Thoracic aorta (tissue), 2 donors: ENCODE measurements around the gene GJB2. TPM values are rescaled to one million over a fixed set of nuclear protein-coding genes. Genes with fewer than 3 reads are reported as not detected.

Experiments
- ATAC-seq: fragments of 150-250 bp; one replicate; pipeline ENCODE4 v1.8.0; 2017; ENCODE audit warnings: low read depth; ENCODE audit not compliant: insufficient number of reproducible peaks, low FRiP score
- DNase-seq: peaks from one replicate; pipeline ENCODE4 v3.0.0-alpha.2; 2020; ENCODE audit warnings: low spot score
- H3K27ac ChIP-seq, 2 donors: fragments of 200-600 bp; sonication (generic); 1 replicate in 1 of 2; 2 replicates in 1 of 2; pipeline ENCODE4 v1.5.1; 2016; ENCODE audit warnings: mild to moderate bottlenecking in 2 of 2, moderate library complexity in 2 of 2
- H3K27me3 ChIP-seq: fragments of 200-600 bp; sonication (generic); replicated peaks from 2 replicates; pipeline ENCODE4 v1.6.0; 2016; ENCODE audit warnings: mild to moderate bottlenecking; ENCODE audit not compliant: insufficient read depth
- H3K36me3 ChIP-seq: fragments of 200-600 bp; sonication (generic); one replicate; pipeline ENCODE4 v1.5.1; 2016
- H3K4me1 ChIP-seq, 2 donors: fragments of 200-600 bp; sonication (generic); 1 replicate in 1 of 2; 2 replicates in 1 of 2; pipeline versions ENCODE4 v1.5.1 to v1.6.0; 2016; ENCODE audit warnings: low read depth in 2 of 2, mild to moderate bottlenecking in 1 of 2; ENCODE audit not compliant: control insufficient read depth in 1 of 2
- H3K4me3 ChIP-seq: fragments of 200-600 bp; sonication (generic); 2 replicates; pipeline ENCODE4 v1.5.1; 2016; ENCODE audit warnings: mild to moderate bottlenecking
- H3K9me3 ChIP-seq: fragments of 200-600 bp; sonication (generic); 2 replicates; pipeline ENCODE4 v1.5.1; 2016
- CTCF ChIP-seq: fragments of 200-600 bp; sonication (generic); IDR thresholded peaks from one replicate; pipeline ENCODE4 v1.5.1; 2019; ENCODE audit warnings: antibody characterized with exemption
- total RNA-seq, 2 donors: library from RNA; depleted of rRNA; stranded (reverse); fragments of >200 nt; gene quantifications; one replicate each; pipeline versions ENCODE4 v1.1.0 to v1.2.3, GENCODE V29; 2016

Gene GJB2
- total RNA-seq, 2 donors from 2014 or later = 0.27 to 1.1 TPM

DNA sequence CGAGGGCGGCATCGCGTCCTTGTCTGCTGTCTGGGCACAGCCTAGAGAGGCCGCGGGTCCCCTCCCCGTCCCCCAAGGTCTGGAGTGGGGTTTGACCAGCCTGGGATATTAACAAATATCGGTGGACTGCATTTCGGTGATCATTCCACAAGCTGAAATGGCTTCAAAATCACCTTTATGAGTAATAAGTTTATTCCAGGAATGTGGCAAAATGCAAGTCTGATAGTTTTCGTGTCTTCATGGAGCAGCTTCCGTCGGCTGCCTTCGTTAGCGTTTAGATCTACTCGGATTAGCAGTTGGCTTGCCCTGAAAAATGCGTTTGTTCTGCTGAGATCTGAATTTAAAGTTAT, 30.8 kb downstream of the GJB2 start:
- no peak for TF ChIP-seq CTCF
- no peak for ATAC-seq
- Histone ChIP-seq H3K4me1 (peaks cover 8 to 16% of the 10 kb centered on the region in 2 donors), H3K9me3 (no peaks in the 10 kb centered on the region), H3K4me3 (peak overlapping the region; percentile 64), H3K27me3 (peaks cover 20% of the 10 kb centered on the region), H3K36me3 (no peaks in the 10 kb centered on the region), H3K27ac (no peak overlapping the region)
- DNase-seq = no peak

DNA sequence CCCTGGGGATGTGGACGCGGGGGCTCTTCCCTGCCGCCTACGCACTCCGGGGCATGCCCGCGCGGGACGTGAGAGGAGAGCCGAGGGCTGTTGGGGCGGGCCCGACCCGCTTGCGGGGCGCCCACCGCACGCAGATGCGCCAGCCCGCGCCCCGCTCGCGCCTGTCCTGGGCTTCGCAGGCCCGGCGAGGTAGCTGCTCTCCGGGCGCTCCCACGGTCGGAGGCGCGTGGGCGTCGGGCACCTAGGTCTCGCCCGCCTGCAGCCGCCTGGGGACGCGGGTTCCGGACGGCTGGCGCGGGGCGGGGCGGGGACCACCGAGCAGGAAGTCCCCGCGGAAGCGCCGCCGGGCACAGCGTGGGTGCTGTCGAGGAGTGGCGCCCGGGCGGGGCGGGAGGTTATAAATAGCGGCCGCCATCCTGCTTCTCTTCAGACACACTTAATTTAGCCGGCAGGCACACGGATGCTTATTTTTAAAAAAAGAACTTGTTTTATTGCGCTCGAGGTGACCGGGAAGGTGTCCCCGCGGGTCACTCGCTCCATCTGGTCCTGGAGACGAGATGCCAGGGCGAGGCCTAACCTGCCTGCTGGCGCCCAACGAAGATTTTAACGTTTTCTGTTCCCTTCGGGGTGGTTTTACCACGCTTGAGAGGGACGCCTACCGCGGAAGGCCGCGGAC, 31.3 kb downstream of the GJB2 start:
- TF ChIP-seq CTCF = no peak
- no peaks in the 10 kb centered on the region for H3K9me3 ChIP-seq
- no peaks in the 10 kb centered on the region for H3K36me3 ChIP-seq
- H3K27me3 ChIP-seq = peaks cover 25% of the 10 kb centered on the region
- no peak for DNase-seq
- no peak for ATAC-seq
- H3K27ac ChIP-seq = no peak overlapping the region
- peak overlapping the region; percentile 64 for H3K4me3 ChIP-seq
- peaks cover 8 to 16% of the 10 kb centered on the region in 2 donors for H3K4me1 ChIP-seq

DNA sequence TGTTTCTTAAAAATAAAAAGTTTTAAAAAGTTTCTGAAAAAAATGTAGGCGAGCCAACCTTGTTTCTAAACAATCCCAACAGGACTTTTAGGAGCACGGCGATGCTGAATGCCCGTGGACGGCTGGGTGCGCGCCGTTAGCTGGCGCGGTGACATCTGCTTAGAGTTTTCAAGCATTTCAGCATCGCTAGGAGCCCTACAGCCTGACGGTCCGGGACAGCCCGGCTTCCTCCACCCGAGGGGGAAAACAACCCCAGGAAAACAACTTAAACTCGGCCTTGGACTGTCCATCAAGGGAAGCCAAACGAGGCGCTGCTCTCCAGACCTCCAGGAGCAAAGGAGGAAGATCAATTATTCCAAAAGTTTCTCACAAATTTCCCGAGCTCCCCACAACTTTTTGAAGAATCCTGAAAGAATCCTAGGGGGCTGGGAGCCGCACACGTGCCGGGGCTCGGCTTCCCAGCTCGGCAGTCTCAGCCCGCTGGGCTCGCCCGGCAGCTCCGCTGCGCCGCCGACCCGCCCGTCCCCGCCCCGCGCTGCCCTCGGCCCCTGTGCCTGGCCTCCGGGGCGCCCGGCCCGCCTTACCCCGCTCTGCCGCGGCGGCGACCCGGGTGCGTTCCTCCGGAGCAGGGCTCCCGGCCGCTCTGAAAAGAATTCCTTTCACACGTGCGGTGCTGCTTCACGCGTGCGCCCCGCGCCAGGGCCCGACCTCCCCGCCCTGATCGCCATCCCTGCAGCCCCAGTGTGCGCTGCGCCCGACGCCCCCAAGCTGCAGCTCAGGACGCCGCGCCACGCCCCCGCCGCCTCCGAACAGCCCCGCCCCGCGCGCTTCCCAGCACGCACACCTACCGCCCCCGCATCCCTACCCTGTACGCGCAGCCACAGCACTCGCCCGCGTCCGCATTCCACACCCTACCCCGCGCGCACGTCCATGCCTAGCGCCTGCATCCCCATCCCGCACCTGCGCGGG, 32.1 kb downstream of the GJB2 start, which contains the start of gene GJA3:
TSS of gene GJA3 (minus strand) at position 747 of the 969 bp plus-strand sequence. CDS start 17,764 bp downstream, outside the sequence.
- ATAC-seq = no peak
- Histone ChIP-seq H3K4me1 (peaks cover 8 to 16% of the 10 kb centered on the region in 2 donors), H3K27me3 (peaks cover 29% of the 10 kb centered on the region), H3K27ac (no peak within 1 kb of the TSS), H3K4me3 (peak within 1 kb of the TSS; percentile 64), H3K36me3 (no peaks in the 10 kb centered on the region), H3K9me3 (no peaks in the 10 kb centered on the region)
- TF ChIP-seq CTCF = no peak
- no peak for DNase-seq

DNA sequence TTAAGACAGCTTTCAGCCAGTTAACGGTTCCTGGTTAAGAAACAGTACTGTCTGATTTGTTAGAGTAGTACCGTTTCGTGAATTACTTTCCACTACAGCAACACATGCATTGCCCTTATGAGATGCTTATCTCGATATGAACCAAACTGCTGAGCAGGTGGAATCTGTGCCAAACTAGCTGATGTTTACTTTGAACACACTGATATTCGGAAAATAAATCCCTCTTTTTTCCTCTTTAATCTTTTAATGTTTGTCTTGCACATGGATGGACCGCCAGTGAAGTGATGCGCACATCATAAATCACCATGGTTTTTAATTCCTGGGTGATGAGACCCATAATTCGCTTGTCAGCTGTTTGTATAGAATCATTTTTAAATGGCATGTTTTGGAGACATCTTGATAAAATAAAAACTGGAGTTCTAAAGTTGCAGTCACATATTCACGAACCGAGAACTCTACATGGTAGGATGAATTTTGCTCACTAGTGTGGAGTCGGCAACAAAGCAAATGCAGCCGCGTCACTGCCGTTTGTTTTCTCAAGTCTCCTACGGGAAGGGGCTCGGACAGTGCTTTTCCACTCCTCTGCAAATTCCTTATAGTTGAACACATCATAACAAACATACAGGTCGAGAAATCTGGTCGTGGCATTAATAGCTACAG, 33.0 kb downstream of the GJB2 start:
- Histone ChIP-seq H3K4me3 (peak overlapping the region; percentile 64), H3K4me1 (peaks cover 8 to 16% of the 10 kb centered on the region in 2 donors), H3K27ac (no peak overlapping the region), H3K9me3 (no peaks in the 10 kb centered on the region), H3K36me3 (no peaks in the 10 kb centered on the region), H3K27me3 (peaks cover 37% of the 10 kb centered on the region)
- no peak for TF ChIP-seq CTCF
- ATAC-seq (no peak), DNase-seq (no peak)
